HEK293T (cell line): Measurements from ENCODE around the gene SLC22A5.
"Not testable (repeated sequence)": the region's sequence is repeated elsewhere in the genome, so short reads cannot be mapped to it uniquely, and the experiment has no call there.

ENCODE experiments used
- CTCF ChIA-PET: fragments of 350-600 bp; formaldehyde crosslinking; extraction: SDS; loops from one replicate; lab custom pipeline; 2021; ENCODE audit warnings: antibody characterized with exemption, inconsistent platforms; lab: Yijun Ruan, JAX
- POLR2A ChIA-PET: fragments of 350-600 bp; formaldehyde crosslinking; extraction: SDS; loops from one replicate; lab custom pipeline; 2020; ENCODE audit warnings: antibody characterized with exemption, inconsistent platforms; lab: Yijun Ruan, JAX
- DNase-seq: peaks from one replicate; pipeline ENCODE4 v3.0.0; 2012; ENCODE audit warnings: mixed read lengths; ENCODE audit errors: extremely low spot score
- ARNT ChIP-seq: fragments of 450-650 bp; IDR thresholded peaks from 2 replicates; pipeline ENCODE4 v1.6.1; 2017; ENCODE audit warnings: mild to moderate bottlenecking
- BHLHE40 ChIP-seq: fragments of 450-650 bp; IDR thresholded peaks from 2 replicates; pipeline ENCODE4 v1.6.1; 2016; ENCODE audit warnings: mild to moderate bottlenecking, moderate library complexity, borderline replicate concordance
- CTBP1 ChIP-seq: fragments of 450-650 bp; IDR thresholded peaks from 2 replicates; pipeline ENCODE4 v1.6.1; 2016; ENCODE audit warnings: borderline replicate concordance
- ELF4 ChIP-seq: fragments of 450-650 bp; IDR thresholded peaks from 2 replicates; pipeline ENCODE4 v1.6.1; 2017; ENCODE audit warnings: antibody characterized with exemption
- FOXA1 ChIP-seq: fragments of 450-650 bp; IDR thresholded peaks from 2 replicates; pipeline ENCODE4 v1.6.1; 2016; ENCODE audit warnings: mild to moderate bottlenecking
- FOXK2 ChIP-seq: fragments of 450-650 bp; IDR thresholded peaks from 2 replicates; pipeline ENCODE4 v1.6.1; 2016; ENCODE audit warnings: mild to moderate bottlenecking
- FOXM1 ChIP-seq: fragments of 450-650 bp; IDR thresholded peaks from 2 replicates; pipeline ENCODE4 v1.6.1; 2017; ENCODE audit warnings: mild to moderate bottlenecking, borderline replicate concordance
- HDGF ChIP-seq: fragments of 450-650 bp; IDR thresholded peaks from 2 replicates; pipeline ENCODE4 v1.6.1; 2017; ENCODE audit warnings: antibody characterized with exemption, borderline replicate concordance
- L3MBTL2 ChIP-seq: fragments of 450-650 bp; conservative IDR thresholded peaks from 2 replicates; pipeline ENCODE4 v1.6.1; 2016; ENCODE audit warnings: mild to moderate bottlenecking
- LEF1 ChIP-seq: fragments of 450-650 bp; IDR thresholded peaks from 2 replicates; pipeline ENCODE4 v1.6.1; 2017; ENCODE audit warnings: mild to moderate bottlenecking, borderline replicate concordance
- NFRKB ChIP-seq: fragments of 450-650 bp; IDR thresholded peaks from 2 replicates; pipeline ENCODE4 v1.6.1; 2016; ENCODE audit warnings: mild to moderate bottlenecking, moderate library complexity
- SP1 ChIP-seq: fragments of 450-650 bp; IDR thresholded peaks from 2 replicates; pipeline ENCODE4 v1.6.1; 2017
- SUZ12 ChIP-seq: fragments of 450-650 bp; IDR thresholded peaks from 2 replicates; pipeline ENCODE4 v1.6.1; 2016; ENCODE audit warnings: mild to moderate bottlenecking
- TARDBP ChIP-seq: fragments of 450-650 bp; IDR thresholded peaks from 2 replicates; pipeline ENCODE4 v1.6.1; 2016
- ZNF384 ChIP-seq: fragments of 450-650 bp; IDR thresholded peaks from 2 replicates; pipeline ENCODE4 v1.6.1; 2016
- TF ChIP-seq, protein P1 (sequence below): fragments of 450-650 bp; IDR thresholded peaks from 2 replicates; pipeline ENCODE4 v1.6.1; 2016

The SLC22A5 gene

DNA sequence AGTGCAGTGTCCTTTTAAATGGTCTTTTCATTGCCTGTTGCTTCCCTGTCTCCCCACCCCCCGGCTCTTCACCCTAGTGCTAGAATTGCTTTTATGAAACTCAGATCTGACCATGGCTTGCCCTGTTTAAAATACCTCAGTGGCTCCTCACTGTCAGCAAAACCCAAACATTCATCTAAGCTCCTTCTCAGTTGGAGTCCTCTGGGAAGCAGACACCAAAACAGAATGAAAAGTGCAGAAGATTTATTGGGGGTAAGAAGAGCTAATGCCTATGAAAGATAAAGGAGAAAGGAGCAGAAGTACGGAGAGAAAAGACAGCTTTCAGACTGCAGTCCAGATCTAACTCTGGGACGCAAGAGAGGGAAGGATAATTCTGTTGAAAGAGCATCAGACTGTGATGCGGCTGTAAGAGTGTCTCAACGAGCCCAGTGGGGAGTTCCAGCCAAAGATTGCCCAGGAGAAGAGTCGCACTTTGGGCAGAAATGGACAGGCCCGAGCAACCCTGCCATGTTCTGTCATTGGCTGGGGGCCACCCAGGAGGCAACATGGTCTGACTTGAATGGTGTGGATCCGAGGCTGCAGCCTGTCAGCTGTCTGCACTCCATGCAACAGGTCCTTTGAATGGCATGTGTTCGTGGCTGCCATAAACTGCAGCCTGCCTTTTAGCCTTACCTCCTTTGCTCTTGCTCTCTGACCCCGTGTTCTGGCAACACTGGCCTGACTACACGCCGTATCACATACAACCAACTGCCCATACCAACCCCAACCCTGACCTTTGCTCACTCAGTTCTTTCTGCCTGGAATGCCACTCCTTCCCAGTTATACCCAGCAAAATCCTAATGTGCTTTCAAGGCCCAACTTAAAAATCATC lies 65.1 kb downstream of the SLC22A5 start:
- DNase-seq = no peak
- CTCF ChIA-PET = no interaction called here
- TF ChIP-seq, protein P1, sequence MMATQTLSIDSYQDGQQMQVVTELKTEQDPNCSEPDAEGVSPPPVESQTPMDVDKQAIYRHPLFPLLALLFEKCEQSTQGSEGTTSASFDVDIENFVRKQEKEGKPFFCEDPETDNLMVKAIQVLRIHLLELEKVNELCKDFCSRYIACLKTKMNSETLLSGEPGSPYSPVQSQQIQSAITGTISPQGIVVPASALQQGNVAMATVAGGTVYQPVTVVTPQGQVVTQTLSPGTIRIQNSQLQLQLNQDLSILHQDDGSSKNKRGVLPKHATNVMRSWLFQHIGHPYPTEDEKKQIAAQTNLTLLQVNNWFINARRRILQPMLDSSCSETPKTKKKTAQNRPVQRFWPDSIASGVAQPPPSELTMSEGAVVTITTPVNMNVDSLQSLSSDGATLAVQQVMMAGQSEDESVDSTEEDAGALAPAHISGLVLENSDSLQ = peak; percentile 18; the same call in 1 of the 2 replicates
- TF ChIP-seq ELF4 = no peak
- TF ChIP-seq HDGF = no peak
- TF ChIP-seq ZNF384 = no peak
- TF ChIP-seq BHLHE40 = no peak
- no peak for TF ChIP-seq FOXK2
- POLR2A ChIA-PET = interaction anchor here (1.4 kb wide), 1 partner anchor 24 kb away, joined by 3 read pairs; no protein-coding TSS in a partner anchor

DNA sequence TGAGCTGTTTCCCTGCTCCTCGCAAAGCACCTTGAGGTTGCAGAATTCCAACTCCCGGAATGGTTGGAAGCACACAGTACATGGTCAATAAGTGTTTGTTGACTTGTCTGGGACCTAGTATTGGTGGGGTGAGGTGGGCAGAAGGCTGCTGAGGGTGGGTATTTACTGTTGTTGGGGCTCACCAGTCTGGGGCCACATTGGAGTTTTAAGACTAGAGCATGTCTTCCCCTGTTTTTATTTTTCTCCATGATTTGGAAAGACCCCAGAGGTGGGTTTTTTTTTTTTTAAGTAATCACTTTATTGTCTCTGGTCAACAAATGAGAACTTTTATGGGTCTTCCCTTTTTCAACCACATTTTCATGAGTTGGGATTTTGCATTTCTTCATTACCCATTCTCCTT lies 65.9 kb downstream of the SLC22A5 start:
- DNase-seq = no peak
- TF ChIP-seq BHLHE40 (no peak), ELF4 (no peak), SUZ12 (no peak), ZNF384 (no peak), LEF1 (no peak), NFRKB (no peak), FOXK2 (no peak), HDGF (no peak), FOXA1 (no peak), L3MBTL2 (no peak), TARDBP (no peak), CTBP1 (no peak), FOXM1 (no peak), SP1 (no peak), ARNT (no peak)
- TF ChIP-seq, protein P1 = no peak
- ChIA-PET POLR2A (interaction anchor here (1.4 kb wide), 1 partner anchor 25 kb away, joined by 3 read pairs; no protein-coding TSS in a partner anchor), CTCF (no interaction called here)

DNA sequence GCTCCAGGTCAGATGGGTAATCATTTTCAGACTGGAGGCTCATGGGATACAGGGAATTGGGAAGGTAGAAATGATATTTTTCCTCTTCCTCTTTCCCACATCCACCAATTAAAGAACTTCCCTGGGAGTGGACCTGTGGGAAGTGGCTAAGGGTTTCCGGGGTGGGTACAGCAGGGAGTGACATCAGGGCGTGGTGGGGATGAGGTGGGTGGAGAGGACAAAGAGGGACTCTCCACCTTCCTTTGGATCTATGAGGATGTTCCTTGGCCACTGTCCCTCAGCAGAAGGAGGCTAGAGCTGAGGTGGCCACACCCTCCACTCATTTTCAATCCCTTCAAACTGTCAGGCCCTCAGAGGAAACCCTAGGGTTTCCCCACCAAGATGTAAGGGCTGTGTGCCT lies 66.4 kb downstream of the SLC22A5 start:
- no peak for TF ChIP-seq LEF1
- no peak for TF ChIP-seq L3MBTL2
- no peak for DNase-seq
- ChIA-PET CTCF (interaction anchor here (0.6 kb wide), 1 partner anchor 39 kb away, joined by 3 read pairs; no protein-coding TSS in a partner anchor), POLR2A (interaction anchor here (1.4 kb wide), 1 partner anchor 25 kb away, joined by 3 read pairs; no protein-coding TSS in a partner anchor)

DNA sequence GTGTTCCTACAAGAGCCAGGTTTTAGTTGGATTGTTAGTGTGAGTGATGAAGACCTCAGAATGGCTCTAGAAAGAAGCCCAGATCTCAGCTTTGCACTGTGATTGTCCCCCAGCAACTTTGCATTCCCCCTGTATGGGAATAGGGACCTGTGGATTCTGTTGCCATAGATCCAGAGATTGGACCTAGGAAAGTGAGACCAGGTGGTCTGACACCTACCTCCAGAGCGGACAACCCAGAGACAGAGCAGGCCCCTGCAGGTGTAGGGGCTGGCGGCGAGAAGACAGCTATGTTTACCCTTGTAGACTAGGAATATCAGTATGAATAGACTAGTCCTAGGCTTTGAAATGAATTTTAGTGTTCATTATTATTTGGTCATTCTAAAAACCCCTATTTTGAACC lies 67.4 kb downstream of the SLC22A5 start:
- DNase-seq = no peak
- ChIA-PET CTCF (no interaction called here), POLR2A (no interaction called here)
- no peak for TF ChIP-seq FOXM1
- no peak for TF ChIP-seq FOXA1
- TF ChIP-seq HDGF = no peak
- no peak for TF ChIP-seq SP1
- TF ChIP-seq SUZ12 = no peak
- no peak for TF ChIP-seq FOXK2
- no peak for TF ChIP-seq CTBP1
- no peak for TF ChIP-seq BHLHE40
- TF ChIP-seq, protein P1 = no peak
- TF ChIP-seq LEF1 = no peak
- TF ChIP-seq NFRKB = no peak
- no peak for TF ChIP-seq L3MBTL2
- no peak for TF ChIP-seq ARNT
- no peak for TF ChIP-seq ELF4
- TF ChIP-seq TARDBP = no peak
- no peak for TF ChIP-seq ZNF384

DNA sequence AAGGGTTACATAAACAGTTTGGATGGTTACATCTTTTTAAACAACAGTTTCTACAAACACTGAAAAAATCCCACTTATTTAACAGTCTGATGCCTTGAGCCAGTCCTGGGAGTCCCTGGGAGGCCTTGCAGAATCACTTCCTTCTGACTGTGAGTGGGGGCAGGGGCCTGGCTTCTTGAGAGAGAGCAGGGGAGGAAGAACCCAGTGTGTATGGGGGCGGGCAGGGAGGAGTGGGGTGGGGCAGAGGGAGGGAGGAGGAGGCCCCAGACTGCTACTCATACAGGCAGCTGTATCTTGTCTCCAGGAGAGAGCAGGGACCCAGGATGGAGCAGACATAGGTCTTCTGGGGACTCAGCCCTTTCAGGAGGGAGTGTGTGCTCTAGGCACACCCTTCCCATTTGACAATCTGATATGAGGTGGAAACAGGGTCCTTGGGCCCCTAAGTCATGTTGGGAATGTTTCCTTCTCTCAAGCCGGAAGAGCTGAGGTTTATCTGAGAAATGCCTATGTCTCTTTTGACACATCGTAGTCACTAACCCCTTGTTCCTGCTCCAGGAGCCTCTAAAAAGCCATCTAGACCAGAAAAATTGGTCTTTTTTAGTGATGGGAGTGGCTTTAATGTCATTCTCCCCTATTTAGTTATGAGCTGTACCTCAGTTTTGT lies 68.2 kb downstream of the SLC22A5 start:
- CTCF ChIA-PET = no interaction called here
- no peak for TF ChIP-seq BHLHE40
- no peak for TF ChIP-seq SUZ12
- no peak for TF ChIP-seq FOXA1
- no peak for TF ChIP-seq CTBP1
- TF ChIP-seq ZNF384 = no peak
- no peak for TF ChIP-seq L3MBTL2
- no peak for TF ChIP-seq FOXM1
- no peak for TF ChIP-seq ELF4
- TF ChIP-seq SP1 = no peak
- no peak for TF ChIP-seq LEF1
- TF ChIP-seq FOXK2 = no peak
- TF ChIP-seq HDGF = no peak
- no peak for DNase-seq
- POLR2A ChIA-PET = no interaction called here

DNA sequence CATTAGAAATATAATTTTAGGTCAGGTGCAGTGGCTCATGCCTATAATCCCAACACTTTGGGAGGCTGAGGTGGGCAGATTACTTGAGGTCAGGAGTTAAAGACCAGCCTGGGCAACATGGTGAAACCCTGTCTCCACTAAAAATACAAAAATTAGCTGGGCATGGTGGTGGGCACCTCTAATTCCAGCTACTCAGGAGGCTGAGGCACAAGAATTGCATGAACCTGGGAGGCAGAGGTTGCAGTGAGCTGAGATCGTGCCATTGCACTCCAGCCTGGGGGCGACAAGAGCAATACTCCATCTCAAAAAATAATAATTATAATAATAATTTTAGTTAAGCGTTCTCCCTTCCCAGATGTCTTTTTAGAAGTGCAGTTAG lies 68.7 kb downstream of the SLC22A5 start:
- DNase-seq, POLR2A ChIA-PET, CTCF ChIA-PET: not testable (repeated sequence)
